Measurements from ENCODE around the gene WDFY3. TPM values are rescaled to one million over a fixed set of nuclear protein-coding genes. Genes with fewer than 3 reads are reported as not detected.

WDFY3 gene
- total and polyA plus RNA-seq, 7 donors, result 3.2 to 54.2 (median 38.2) TPM

- ATAC-seq, result no peak
- 91 to 95% (median 92%) methylated on average over 13 of the region's 13 CpGs for WGBS, 3 donors
- no peak overlapping the region for H3K4me3 ChIP-seq
- no peak overlapping the region for H3K27ac ChIP-seq
- no peaks in the 10 kb centered on the region for H3K4me1 ChIP-seq
- peaks cover 9 to 86% of the 10 kb centered on the region in 2 donors for H3K36me3 ChIP-seq (ENCODE audit: insufficient read depth in 1 of 2, low read depth in 1 of 2)
- DNase-seq, result no peak
- H3K9me3 ChIP-seq, result no peaks in the 10 kb centered on the region
- no peak for TF ChIP-seq CTCF (IDR thresholded peaks at IDR 0.05)
- no peaks in the 10 kb centered on the region for H3K27me3 ChIP-seq (ENCODE audit: insufficient read depth in 3 of 3, low read length in 2 of 3)
- intact Hi-C loops (cut with DNase I), result no loop called here
Observed at GRCh38 chr4:84733343-84734033, 233.0 kb downstream of the WDFY3 start.

- Histone ChIP-seq H3K27me3 (ENCODE audit: insufficient read depth in 3 of 3, low read length in 2 of 3) (no peaks in the 10 kb centered on the region), H3K9me3 (no peaks in the 10 kb centered on the region), H3K27ac (no peak overlapping the region), H3K4me1 (no peaks in the 10 kb centered on the region), H3K4me3 (no peak overlapping the region), H3K36me3 (ENCODE audit: insufficient read depth in 1 of 2, low read depth in 1 of 2) (peaks cover 7 to 63% of the 10 kb centered on the region in 2 donors)
- intact Hi-C loops (cut with DNase I), result no loop called here
- no peak for TF ChIP-seq CTCF (IDR thresholded peaks at IDR 0.05)
- ATAC-seq (no peak), DNase-seq (no peak)
Observed at GRCh38 chr4:84730375-84730774, 236.1 kb downstream of the WDFY3 start.

GRCh38 chr4:84727491-84727890, 239.0 kb downstream of the WDFY3 start:
- no peak overlapping the region for H3K4me3 ChIP-seq
- H3K9me3 ChIP-seq, result no peaks in the 10 kb centered on the region
- H3K27ac ChIP-seq, result no peak overlapping the region
- peaks cover 2 to 63% of the 10 kb centered on the region in 2 donors for H3K36me3 ChIP-seq (ENCODE audit: insufficient read depth in 1 of 2, low read depth in 1 of 2)
- ATAC-seq, result no peak
- no peak for TF ChIP-seq CTCF (IDR thresholded peaks at IDR 0.05)
- H3K27me3 ChIP-seq (ENCODE audit: insufficient read depth in 3 of 3, low read length in 2 of 3), result no peaks in the 10 kb centered on the region
- no peaks in the 10 kb centered on the region for H3K4me1 ChIP-seq
- DNase-seq, result no peak
- 67 to 85% (median 83%) methylated on average over 1 of the region's 1 CpG for WGBS, 3 donors
- intact Hi-C loops (cut with DNase I), result no loop called here

- no peak for DNase-seq
- Histone ChIP-seq H3K4me1 (no peaks in the 10 kb centered on the region), H3K36me3 (ENCODE audit: insufficient read depth in 1 of 2, low read depth in 1 of 2) (peaks cover 2 to 64% of the 10 kb centered on the region in 2 donors), H3K4me3 (no peak overlapping the region), H3K9me3 (no peaks in the 10 kb centered on the region), H3K27me3 (ENCODE audit: insufficient read depth in 3 of 3, low read length in 2 of 3) (no peaks in the 10 kb centered on the region), H3K27ac (no peak overlapping the region)
- 59 to 76% (median 64%) methylated on average over 2 of the region's 2 CpGs for WGBS, 3 donors
- no peak for ATAC-seq
- no peak for TF ChIP-seq CTCF (IDR thresholded peaks at IDR 0.05)
- intact Hi-C loops (cut with DNase I), result no loop called here
Observed at GRCh38 chr4:84726356-84726755, 240.1 kb downstream of the WDFY3 start.

- Histone ChIP-seq H3K27me3 (ENCODE audit: insufficient read depth in 3 of 3, low read length in 2 of 3) (no peaks in the 10 kb centered on the region), H3K4me1 (no peaks in the 10 kb centered on the region), H3K36me3 (ENCODE audit: insufficient read depth in 1 of 2, low read depth in 1 of 2) (peaks cover 0 to 83% of the 10 kb centered on the region in 2 donors), H3K9me3 (no peaks in the 10 kb centered on the region), H3K27ac (no peak overlapping the region), H3K4me3 (no peak overlapping the region)
- 88 to 98% (median 95%) methylated on average over 1 of the region's 1 CpG for WGBS, 3 donors
- no peak for TF ChIP-seq CTCF (IDR thresholded peaks at IDR 0.05)
- DNase-seq (no peak), ATAC-seq (no peak)
- intact Hi-C loops (cut with DNase I), result no loop called here
Observed at GRCh38 chr4:84722720-84723119, 243.8 kb downstream of the WDFY3 start.

Measured in psoas muscle (tissue), 8 donors.